HepG2 (cell line): Measurements from ENCODE around the gene CLEC2D. TPM values are rescaled to one million over a fixed set of nuclear protein-coding genes. Genes with fewer than 3 reads are reported as not detected.

Experiments used
- HDAC1 ChIP-seq: sonication (generic); formaldehyde crosslinking; IDR thresholded peaks from 2 replicates; pipeline ENCODE4 v1.5.1; 2020; ENCODE audit warnings: mild to moderate bottlenecking, missing genetic modification reagents
- NFYB ChIP-seq: sonication (generic); formaldehyde crosslinking; IDR thresholded peaks from 2 replicates; pipeline ENCODE4 v1.4.0; 2020; ENCODE audit warnings: missing genetic modification reagents
- TAF1 ChIP-seq: sonication (generic); formaldehyde crosslinking; IDR thresholded peaks from 2 replicates; pipeline ENCODE4 v1.4.0; 2020; ENCODE audit warnings: missing genetic modification reagents
- YEATS4 ChIP-seq: sonication (generic); formaldehyde crosslinking; IDR thresholded peaks from 2 replicates; pipeline ENCODE4 v1.4.0; 2020; ENCODE audit warnings: missing genetic modification reagents, borderline replicate concordance
- ZFX ChIP-seq: sonication (generic); formaldehyde crosslinking; IDR thresholded peaks from 2 replicates; pipeline ENCODE4 v1.4.0; 2020; ENCODE audit warnings: mild to moderate bottlenecking, low read depth, missing genetic modification reagents, moderate library complexity
- ZFY ChIP-seq: sonication (generic); formaldehyde crosslinking; IDR thresholded peaks from 2 replicates; pipeline ENCODE4 v1.4.0; 2020; ENCODE audit warnings: missing genetic modification reagents
- ZMYM4 ChIP-seq: sonication (generic); formaldehyde crosslinking; IDR thresholded peaks from 2 replicates; pipeline ENCODE4 v1.8.1; 2023; ENCODE audit warnings: mild to moderate bottlenecking, missing genetic modification reagents
- polyA plus RNA-seq, 8 experiments: library from polyadenylated mRNA; depleted of rRNA in 3 of 8; stranded (reverse) in 7 of 8; unstranded in 1 of 8; fragments of >200 nt; fragmentation: Illumina TruSeq in 4 of 8; extraction: Trizol in 4 of 8; gene quantifications; 2 replicates each; pipeline versions ENCODE4 v1.2.1 to v1.2.3, GENCODE V29; 2011 to 2016; ENCODE audit warnings: low read depth in 4 of 8, missing spikeins in 1 of 8, mixed read lengths in 1 of 8; ENCODE audit not compliant: insufficient read depth in 1 of 8
- total RNA-seq, 5 experiments: library from RNA; depleted of rRNA; stranded (reverse); fragments of >200 nt; fragmentation: Illumina TruSeq; extraction: Trizol; gene quantifications; 2 replicates each; pipeline ENCODE4 v1.2.3, GENCODE V29; 2016; ENCODE audit warnings: low read depth in 1 of 5
- TF ChIP-seq, protein P1 (sequence below): sonication (generic); formaldehyde crosslinking; IDR thresholded peaks from 2 replicates; pipeline ENCODE4 v1.5.1; 2020; ENCODE audit warnings: mild to moderate bottlenecking, missing genetic modification reagents, moderate library complexity
- TF ChIP-seq, protein P2 (sequence below): sonication (generic); formaldehyde crosslinking; IDR thresholded peaks from 2 replicates; pipeline ENCODE4 v1.4.0; 2020; ENCODE audit warnings: mild to moderate bottlenecking, missing genetic modification reagents
- TF ChIP-seq, protein P3 (sequence below): IDR thresholded peaks from 2 replicates; pipeline ENCODE4 v1.6.1; 2016; ENCODE audit warnings: missing compliant biosample characterization, missing genetic modification reagents, borderline replicate concordance

Gene CLEC2D
- total and polyA plus RNA-seq, 2 of the 13 experiments (the other 11 are each of a cell fraction or from before 2014, with no cell fraction given): 2.5 to 8.6 TPM

GRCh38 chr12:9739404-9740105 is 70.0 kb downstream of the CLEC2D start (continued):
- TF ChIP-seq, protein P1, sequence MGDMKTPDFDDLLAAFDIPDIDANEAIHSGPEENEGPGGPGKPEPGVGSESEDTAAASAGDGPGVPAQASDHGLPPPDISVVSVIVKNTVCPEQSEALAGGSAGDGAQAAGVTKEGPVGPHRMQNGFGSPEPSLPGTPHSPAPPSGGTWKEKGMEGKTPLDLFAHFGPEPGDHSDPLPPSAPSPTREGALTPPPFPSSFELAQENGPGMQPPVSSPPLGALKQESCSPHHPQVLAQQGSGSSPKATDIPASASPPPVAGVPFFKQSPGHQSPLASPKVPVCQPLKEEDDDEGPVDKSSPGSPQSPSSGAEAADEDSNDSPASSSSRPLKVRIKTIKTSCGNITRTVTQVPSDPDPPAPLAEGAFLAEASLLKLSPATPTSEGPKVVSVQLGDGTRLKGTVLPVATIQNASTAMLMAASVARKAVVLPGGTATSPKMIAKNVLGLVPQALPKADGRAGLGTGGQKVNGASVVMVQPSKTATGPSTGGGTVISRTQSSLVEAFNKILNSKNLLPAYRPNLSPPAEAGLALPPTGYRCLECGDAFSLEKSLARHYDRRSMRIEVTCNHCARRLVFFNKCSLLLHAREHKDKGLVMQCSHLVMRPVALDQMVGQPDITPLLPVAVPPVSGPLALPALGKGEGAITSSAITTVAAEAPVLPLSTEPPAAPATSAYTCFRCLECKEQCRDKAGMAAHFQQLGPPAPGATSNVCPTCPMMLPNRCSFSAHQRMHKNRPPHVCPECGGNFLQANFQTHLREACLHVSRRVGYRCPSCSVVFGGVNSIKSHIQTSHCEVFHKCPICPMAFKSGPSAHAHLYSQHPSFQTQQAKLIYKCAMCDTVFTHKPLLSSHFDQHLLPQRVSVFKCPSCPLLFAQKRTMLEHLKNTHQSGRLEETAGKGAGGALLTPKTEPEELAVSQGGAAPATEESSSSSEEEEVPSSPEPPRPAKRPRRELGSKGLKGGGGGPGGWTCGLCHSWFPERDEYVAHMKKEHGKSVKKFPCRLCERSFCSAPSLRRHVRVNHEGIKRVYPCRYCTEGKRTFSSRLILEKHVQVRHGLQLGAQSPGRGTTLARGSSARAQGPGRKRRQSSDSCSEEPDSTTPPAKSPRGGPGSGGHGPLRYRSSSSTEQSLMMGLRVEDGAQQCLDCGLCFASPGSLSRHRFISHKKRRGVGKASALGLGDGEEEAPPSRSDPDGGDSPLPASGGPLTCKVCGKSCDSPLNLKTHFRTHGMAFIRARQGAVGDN (CRISPR knock-in tag): peak; percentile 65
- peak; percentile 51; the same call in 1 of the 2 replicates for TF ChIP-seq ZFY (CRISPR knock-in tag)
- TF ChIP-seq ZMYM4: 0 out of 2 replicates have a peak, but pooled peaks have one; percentile 30
- 0 out of 2 replicates have a peak, but pooled peaks have one; percentile 24 for TF ChIP-seq ZFX
- TF ChIP-seq, protein P2, sequence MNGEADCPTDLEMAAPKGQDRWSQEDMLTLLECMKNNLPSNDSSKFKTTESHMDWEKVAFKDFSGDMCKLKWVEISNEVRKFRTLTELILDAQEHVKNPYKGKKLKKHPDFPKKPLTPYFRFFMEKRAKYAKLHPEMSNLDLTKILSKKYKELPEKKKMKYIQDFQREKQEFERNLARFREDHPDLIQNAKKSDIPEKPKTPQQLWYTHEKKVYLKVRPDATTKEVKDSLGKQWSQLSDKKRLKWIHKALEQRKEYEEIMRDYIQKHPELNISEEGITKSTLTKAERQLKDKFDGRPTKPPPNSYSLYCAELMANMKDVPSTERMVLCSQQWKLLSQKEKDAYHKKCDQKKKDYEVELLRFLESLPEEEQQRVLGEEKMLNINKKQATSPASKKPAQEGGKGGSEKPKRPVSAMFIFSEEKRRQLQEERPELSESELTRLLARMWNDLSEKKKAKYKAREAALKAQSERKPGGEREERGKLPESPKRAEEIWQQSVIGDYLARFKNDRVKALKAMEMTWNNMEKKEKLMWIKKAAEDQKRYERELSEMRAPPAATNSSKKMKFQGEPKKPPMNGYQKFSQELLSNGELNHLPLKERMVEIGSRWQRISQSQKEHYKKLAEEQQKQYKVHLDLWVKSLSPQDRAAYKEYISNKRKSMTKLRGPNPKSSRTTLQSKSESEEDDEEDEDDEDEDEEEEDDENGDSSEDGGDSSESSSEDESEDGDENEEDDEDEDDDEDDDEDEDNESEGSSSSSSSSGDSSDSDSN (CRISPR knock-in tag): peak; percentile 55; the same call in 1 of the 2 replicates
- TF ChIP-seq TAF1: 0 out of 2 replicates have a peak, but pooled peaks have one; percentile 25
- TF ChIP-seq HDAC1 (CRISPR knock-in tag): 0 out of 2 replicates have a peak, but pooled peaks have one; percentile 28
- TF ChIP-seq, protein P3, sequence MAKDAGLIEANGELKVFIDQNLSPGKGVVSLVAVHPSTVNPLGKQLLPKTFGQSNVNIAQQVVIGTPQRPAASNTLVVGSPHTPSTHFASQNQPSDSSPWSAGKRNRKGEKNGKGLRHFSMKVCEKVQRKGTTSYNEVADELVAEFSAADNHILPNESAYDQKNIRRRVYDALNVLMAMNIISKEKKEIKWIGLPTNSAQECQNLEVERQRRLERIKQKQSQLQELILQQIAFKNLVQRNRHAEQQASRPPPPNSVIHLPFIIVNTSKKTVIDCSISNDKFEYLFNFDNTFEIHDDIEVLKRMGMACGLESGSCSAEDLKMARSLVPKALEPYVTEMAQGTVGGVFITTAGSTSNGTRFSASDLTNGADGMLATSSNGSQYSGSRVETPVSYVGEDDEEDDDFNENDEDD (CRISPR knock-in tag): peak; percentile 52; the same call in 1 of the 2 replicates
- peak; percentile 49; the same call in 1 of the 2 replicates for TF ChIP-seq NFYB (CRISPR knock-in tag)
- TF ChIP-seq YEATS4 (CRISPR knock-in tag): 0 out of 2 replicates have a peak, but pooled peaks have one; percentile 48
